NOMO-1 (cell line): ENCODE measurements around the gene FHL1.
"Not testable (repeated sequence)": the region's sequence is repeated elsewhere in the genome, so short reads cannot be mapped to it uniquely, and the experiment has no call there.

Source experiments
- DNase-seq, 2 experiments: peaks; one replicate each; lab custom pipeline; 2025; ENCODE audit not compliant: unreplicated experiment in 2 of 2; lab: John Stamatoyannopoulos, UW

The FHL1 gene

GRCh38 chrX:136147315-136147901, at the start of gene FHL1:
Gene FHL1, plus strand, starts transcription at chrX:136147533.
- DNase-seq: no peak

DNA sequence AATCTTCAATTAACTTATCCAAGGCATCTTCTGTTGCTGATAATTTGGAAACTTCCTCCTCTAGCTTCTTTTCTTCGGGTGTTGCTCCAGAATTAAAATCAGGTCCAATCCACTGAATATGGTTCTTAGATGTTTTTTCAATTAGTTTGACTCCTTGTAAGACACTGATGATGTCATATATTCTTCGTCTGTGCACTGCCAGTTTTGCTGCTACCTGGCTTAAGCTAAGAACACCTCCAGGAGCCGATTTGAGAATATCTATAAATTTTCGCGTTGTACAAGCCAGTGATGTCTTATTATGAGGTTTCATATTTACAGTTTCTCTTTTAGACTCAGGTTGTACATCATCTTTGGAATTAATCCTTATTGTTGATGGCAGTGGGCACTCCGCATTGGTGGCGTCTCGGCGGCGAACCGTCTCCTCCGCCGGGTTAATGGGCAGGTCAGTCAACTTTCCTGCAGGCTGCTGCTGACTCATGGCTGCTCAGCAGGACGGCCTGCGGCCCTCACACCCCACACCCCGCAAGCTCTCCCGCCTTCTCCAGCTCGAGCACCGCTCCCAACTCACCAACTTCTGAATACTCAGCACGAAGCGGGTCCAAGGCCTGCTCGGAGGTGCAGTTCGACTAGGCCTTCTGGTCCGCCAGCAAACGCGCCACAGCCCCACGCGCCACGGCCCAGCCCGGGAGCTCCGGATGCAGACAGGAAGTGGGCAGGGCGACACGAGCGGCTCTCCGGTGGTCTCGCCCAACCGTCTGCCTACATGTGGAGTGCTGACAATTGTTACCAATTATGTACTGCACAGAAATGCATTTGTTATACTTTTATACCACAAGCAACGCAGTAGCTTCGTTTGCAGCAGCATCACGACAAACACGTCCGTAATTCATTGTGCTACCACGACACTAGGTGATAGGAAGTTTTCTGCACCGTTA, 49.2 kb upstream of the FHL1 start:
- no peak for DNase-seq

DNA sequence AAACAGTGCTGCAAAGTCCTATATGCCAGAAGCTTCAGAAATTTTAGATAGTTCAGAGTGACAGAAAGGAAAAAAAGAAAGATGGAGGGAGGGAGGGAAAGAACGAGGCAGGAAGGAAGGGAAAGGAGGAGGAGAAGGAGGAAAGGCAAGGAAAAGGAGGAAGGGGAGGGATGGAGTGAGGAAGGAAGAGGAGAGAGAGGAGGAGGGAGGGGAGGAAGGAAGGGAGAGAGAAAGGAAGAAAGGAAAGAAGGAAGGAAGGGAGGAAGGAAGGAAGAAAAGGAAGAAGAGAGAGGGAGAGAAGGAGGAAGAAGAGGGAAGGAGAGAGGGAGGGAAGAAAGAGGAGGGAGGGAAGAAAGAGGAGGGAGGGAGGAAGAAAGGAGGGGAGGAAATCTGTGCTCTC, 42.4 kb upstream of the FHL1 start:
- DNase-seq: no peak

GRCh38 chrX:136106920-136107528, 40.3 kb upstream of the FHL1 start:
- DNase-seq: no peak

GRCh38 chrX:136108905-136109304, 38.4 kb upstream of the FHL1 start:
- not testable (repeated sequence) for DNase-seq

DNA sequence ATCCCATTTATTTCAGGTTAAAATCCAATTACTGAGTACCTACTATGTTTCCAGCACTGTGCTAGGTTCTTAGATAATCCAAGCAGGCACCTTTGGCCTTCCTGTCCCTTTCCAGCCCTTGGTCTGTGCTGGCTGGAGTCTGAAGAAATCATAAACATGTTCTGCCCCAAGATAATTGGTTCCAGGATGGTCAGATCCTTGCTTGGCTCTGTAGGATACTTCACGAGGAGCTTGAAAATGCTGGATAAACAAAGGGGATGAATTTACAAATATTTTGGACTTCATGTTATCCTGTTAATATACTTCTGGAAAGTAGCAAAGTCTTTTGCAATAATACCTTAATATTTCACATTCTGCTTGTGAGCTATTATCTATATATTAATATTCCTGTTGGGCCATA, 35.0 kb upstream of the FHL1 start:
- no peak for DNase-seq

DNA sequence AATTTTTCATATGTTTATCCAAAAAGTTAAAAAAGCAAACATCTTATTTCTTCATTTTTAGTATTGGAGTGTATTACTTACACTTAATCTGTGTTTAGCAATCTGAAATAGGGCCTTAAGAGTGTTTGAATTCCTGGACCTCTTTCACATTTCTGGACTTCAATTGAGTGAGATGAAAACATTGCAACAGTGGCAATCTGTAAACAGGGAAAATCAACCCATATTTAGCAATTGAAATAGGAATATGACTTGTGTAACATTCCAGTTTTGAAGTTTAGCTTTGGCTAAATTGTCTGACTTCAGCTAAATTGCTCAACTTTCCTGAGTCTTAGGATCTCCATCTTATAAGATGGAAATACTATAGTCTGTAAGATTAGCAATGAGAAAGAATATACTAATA, 34.6 kb upstream of the FHL1 start:
- DNase-seq: no peak

- DNase-seq: no peak
Measured at GRCh38 chrX:136115126-136115903, 32.0 kb upstream of the FHL1 start.

DNA sequence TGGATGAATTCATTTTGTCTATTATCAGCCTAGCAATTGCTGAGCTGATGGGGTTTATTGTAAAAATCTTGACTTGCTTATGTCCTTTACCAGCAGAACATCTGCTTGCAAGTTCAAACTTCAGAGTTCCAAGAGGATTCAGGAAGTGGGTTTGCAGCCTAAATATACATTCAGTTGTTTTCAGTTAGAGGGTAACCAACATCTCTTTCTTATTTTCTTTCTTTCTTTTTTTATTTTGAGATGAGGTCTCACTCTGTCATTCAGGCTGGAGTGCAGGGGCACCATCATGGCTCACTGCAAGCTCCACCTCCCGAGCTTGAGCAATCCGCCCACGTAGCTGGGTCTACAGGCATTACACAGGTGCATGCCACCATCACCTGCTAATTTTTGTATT, 31.4 kb upstream of the FHL1 start:
- no peak for DNase-seq

DNA sequence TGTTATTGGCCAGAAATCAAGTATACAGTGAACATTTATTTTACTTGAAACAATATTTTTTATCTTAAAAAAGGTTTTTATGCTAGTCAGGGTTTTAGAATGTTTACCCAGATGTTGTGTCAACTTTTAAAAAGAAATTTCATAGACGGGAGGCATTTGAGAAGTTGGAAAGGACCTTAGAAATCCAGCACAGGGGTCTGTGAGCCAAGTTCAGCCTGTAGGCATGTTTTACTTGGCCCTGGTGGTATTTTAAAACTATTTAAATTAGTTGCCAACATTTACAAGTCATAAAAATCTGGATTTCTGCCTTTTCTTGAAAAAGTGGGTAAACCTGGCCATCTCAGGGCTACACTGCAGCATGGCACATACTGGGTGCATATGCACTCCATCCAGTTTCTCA, 25.5 kb upstream of the FHL1 start:
- DNase-seq: no peak

DNA sequence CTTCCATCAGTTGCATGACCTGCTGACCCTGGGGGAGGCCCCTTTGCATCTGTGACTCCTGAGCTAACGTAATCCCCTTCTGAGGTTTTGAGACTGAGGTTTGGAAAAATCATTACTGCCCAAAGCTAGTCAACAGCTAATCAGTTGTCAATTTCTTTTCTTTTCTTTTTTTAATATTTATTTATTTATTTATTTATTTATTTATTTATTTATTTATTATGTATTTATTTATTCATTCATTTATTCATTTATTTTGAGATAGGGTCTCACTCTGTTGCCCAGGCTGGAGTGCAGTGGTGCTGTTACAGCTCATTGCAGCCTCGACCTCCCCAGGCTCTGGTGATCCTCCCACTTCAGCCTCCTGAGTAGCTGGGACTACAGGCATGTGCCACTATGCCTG, 25.1 kb upstream of the FHL1 start:
- no peak for DNase-seq

DNA sequence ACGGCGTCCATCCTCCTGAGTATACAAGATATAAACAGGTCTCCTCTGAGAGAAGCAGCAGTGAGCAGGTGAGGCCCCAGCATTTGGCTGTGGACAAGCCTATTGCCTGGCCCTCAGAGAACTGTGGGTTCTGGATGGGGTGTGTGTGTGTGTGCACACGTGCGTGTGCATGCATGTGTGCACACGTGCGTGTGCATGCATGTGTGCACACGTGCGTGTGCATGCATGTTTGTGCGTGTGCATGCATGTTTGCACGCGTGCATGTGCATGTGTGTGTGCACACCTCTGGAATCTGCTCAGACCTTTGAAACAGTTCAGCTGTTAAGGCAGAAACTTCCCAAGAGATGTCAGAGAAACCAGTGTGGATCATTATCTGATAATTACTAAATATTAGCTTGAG, 22.2 kb upstream of the FHL1 start:
- DNase-seq: no peak

DNA sequence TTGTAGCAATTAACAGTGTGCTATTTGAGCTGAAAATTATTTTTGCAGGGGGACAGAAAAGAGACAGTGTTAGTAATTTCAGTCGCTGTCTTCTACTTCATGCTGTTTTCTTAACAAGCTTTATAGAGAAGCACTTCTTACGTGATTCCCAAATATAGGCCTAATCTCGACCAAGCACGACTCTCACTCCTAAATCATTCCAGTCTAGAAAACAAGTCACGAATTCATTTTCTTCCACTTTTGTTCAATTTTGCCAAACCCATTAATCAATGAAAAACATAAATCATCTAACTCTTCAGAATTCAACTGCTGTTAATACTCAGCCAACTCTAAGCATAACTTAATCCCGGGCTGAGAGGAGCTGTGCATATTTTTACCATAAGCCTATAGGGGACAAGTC, 21.0 kb upstream of the FHL1 start:
- DNase-seq: no peak

DNA sequence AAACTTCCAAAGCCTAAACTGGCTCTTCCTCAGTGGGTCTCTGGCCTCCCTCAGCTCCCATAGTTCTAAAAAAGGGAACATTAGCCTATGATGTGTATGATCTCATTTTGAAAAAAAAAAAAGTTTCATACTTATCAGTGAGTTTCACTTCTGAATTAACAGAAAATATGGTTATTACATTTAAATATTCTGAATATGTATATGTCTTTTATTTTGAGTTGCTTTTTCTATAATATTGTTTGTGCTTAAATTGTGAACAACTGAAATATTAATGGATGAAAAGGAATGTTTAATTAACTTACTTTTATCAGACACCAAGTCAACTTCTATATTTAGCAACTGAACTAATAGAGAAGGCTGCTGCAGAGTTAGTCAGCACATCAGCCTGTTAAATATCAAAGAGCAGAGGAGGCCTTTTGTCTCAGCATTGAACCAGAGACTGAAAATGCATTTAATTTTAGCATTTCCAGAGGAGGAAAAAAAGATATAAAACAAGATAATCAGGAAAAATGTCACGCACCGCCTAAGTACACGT, 20.4 kb upstream of the FHL1 start:
- no peak for DNase-seq

DNA sequence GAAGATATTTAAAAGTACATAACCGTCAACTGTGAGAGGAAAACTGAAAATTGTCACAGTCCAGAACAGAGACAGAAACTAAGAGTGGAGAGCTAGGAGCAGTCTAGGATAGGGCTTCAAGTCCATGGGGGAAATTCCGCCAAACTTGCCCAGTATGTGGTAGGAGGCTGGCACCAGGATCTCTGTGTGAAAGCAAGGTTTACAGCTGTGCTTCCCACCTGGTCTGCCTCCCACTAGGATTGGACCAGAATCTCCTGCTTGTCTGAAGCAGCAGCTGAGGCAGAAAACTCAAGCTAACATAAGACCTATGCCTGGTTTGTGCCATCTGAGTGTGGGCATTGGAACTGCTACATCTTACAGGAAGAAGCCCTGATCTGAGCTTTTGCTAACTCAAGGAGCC, 18.6 kb upstream of the FHL1 start:
- DNase-seq: no peak

DNA sequence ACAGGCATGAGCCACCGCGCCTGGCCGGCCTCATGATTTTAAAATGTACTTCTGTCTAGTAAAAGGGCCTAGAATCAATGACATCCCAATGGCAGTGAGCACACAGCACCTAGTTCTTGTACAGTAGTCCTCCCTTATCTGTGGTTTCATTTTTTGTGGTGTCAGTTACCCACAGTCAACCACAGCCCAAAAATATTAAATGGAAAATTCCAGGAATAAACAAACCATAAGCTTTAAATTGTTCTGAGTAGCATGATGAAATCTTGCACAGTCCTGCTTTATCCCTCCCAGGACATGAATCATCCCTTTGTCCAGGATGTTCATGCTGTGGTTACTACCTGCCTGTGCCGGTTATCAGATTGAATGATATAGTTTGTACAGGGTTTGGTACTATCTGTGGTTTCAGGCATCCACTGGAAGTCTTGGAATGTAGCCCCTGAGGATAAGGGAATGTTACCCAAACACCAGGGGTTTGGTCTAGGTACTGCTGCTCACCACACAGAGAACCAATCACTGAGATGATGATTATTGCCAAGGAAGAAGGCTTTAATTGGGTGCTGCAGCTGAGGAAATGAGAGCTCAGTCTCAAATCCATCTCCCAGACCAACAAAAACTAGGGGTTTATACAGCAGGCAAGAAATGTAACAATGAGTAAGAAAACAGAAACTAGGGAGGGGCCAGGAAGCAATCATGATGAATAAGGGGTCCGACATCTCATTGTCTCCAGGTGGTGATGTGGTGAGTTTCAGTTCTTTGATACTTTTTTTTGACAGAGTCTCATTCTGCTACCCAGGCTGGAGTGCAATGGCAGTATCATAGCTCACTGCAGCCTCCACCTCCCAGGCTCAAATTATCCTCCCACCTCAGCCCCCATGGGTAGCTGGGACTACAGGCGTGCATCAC, 16.2 kb upstream of the FHL1 start:
- DNase-seq: no peak

DNA sequence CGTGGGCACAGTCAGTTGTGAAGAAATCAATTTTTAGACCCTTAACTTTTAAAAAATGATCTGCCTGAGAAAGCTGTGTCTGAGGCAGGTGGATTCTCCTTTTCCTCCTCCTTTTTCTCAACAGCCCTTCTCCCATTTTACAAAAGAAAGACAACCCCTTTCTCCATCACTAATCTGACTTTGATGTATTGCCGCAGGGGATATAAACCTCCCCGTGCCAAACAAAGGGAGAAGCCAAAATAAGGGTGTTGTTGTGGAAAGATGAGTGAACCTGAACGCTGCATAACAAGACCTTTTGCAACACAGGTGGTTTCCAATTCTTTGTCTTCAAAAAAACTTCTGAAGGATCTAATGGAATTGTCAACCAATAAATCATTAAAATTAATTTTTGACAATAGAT, 8.4 kb upstream of the FHL1 start:
- no peak for DNase-seq

DNA sequence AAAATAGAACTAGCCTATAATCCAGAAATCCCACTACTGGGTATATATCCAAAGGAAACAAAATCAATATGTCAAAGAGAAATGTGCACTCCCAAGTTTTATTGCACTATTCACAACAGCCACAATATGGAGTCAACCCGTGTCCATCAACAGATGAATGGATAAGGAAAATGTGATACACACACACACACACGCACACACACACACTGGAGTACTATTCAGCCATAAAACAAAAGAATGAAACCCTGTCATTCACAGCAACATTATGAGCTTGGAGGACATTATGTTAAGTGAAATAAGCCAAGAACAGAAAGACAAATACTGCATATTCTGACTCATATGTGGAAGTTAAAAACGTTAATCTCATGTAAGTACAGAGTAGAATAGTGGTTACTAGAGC, 5.8 kb upstream of the FHL1 start:
- no peak for DNase-seq

- no peak for DNase-seq
Measured at GRCh38 chrX:136142592-136142991, 4.7 kb upstream of the FHL1 start.

GRCh38 chrX:136143711-136144110, 3.6 kb upstream of the FHL1 start:
- peak in 1 of 2 experiments; percentile 15 for DNase-seq
